HCT116 (cell line): ENCODE results near the gene STRADA. TPM values are rescaled to one million over a fixed set of nuclear protein-coding genes. Genes with fewer than 3 reads are reported as not detected.
A peak's percentile ranks its signal among the peaks of the same experiment; 100 is the strongest.

Source experiments
- ATAC-seq: fragments of 200-7000 bp; cut with Tn5 transposase; 2 replicates; pipeline ENCODE4 v1.9.1; 2020; ENCODE audit warnings: mild to moderate bottlenecking, moderate library complexity
- BruUV-seq: library from RNA; stranded (reverse); fragments of 400-500 nt; replicated peaks from 2 replicates; lab custom pipeline; 2021; lab: Mats Ljungman, UMichigan
- CTCF ChIA-PET: fragments of 300-600 bp; sonication (Branson Sonifier 250); formaldehyde crosslinking; loops from one replicate; lab custom pipeline; 2021; ENCODE audit warnings: antibody characterized with exemption; lab: Charles Lee
- POLR2A ChIA-PET: fragments of 300-600, 350-600 bp; sonication (Branson Sonifier 250); formaldehyde crosslinking; loops from one replicate; lab custom pipeline; 2021; ENCODE audit warnings: antibody characterized with exemption; lab: Charles Lee
- RAD21 ChIA-PET, 2 experiments: fragments of 300-600 bp; sonication (Branson Sonifier 250); formaldehyde crosslinking; loops; one replicate each; lab custom pipeline; 2023; ENCODE audit warnings: low total read pairs in 2 of 2; ENCODE audit not compliant: uncharacterized antibody in 2 of 2, unreplicated experiment in 2 of 2, low non-redundant PET in 1 of 2; lab: Charles Lee
- DNase-seq: peaks from one replicate; pipeline ENCODE4 v3.0.0-alpha.2; 2010; ENCODE audit warnings: low read depth, low spot score
- H2AFZ ChIP-seq: fragments of 200-600 bp; shearing (Covaris generic), sonication (generic); 2 replicates; pipeline ENCODE4 v1.6.1; 2017; ENCODE audit warnings: low read depth, mixed run types, mixed read lengths, antibody characterized with exemption, low read length; ENCODE audit not compliant: poor library complexity, severe bottlenecking
- H3K27ac ChIP-seq: 2 replicates; pipeline ENCODE4 v1.5.1; 2012; ENCODE audit warnings: low read depth, low read length
- H3K27me3 ChIP-seq: fragments of 200-600 bp; sonication (generic); 2 replicates; pipeline ENCODE4 v1.6.1; 2016; ENCODE audit warnings: mixed run types, low read length, mixed read lengths; ENCODE audit not compliant: insufficient read depth
- H3K36me3 ChIP-seq, 2 experiments: fragments of 200-500 bp in 1 of 2; fragments of 200-600 bp in 1 of 2; sonication (Bioruptor generic) in 1 of 2; sonication (generic) in 1 of 2; 2 replicates each; pipeline versions ENCODE4 v1.5.1 to v1.6.1; 2014 to 2016; ENCODE audit warnings: low read length in 2 of 2, inconsistent platforms in 1 of 2, mixed read lengths in 1 of 2, mixed run types in 1 of 2; ENCODE audit not compliant: insufficient read depth in 2 of 2, control insufficient read depth in 1 of 2
- H3K4me1 ChIP-seq, 2 experiments: fragments of 200-600 bp in 1 of 2; sonication (generic) in 1 of 2; 2 replicates each; pipeline versions ENCODE4 v1.5.1 to v1.6.1; 2012 to 2017; ENCODE audit warnings: low read length in 2 of 2, inconsistent platforms in 1 of 2, mild to moderate bottlenecking in 1 of 2, mixed read lengths in 1 of 2, mixed run types in 1 of 2, moderate library complexity in 1 of 2; ENCODE audit not compliant: insufficient read depth in 2 of 2, control insufficient read depth in 1 of 2
- H3K4me2 ChIP-seq: fragments of 200-600 bp; sonication (generic); 2 replicates; pipeline ENCODE4 v1.6.1; 2017; ENCODE audit warnings: mixed run types, low read length, mixed read lengths
- H3K4me3 ChIP-seq, 2 experiments: fragments of 200-600 bp in 1 of 2; sonication (generic) in 1 of 2; replicated peaks in 1 of 2; 2 replicates each; pipeline ENCODE4 v1.5.1; 2011 to 2016; ENCODE audit warnings: low read length in 2 of 2, control low read depth in 1 of 2, low read depth in 1 of 2, mild to moderate bottlenecking in 1 of 2, mixed read lengths in 1 of 2, mixed run types in 1 of 2
- H3K79me2 ChIP-seq: fragments of 200-600 bp; sonication (generic); 2 replicates; pipeline ENCODE4 v1.6.1; 2017; ENCODE audit warnings: mild to moderate bottlenecking, mixed run types, low read length, moderate library complexity, mixed read lengths; ENCODE audit not compliant: insufficient read depth
- H3K9ac ChIP-seq: fragments of 200-600 bp; sonication (generic); 2 replicates; pipeline ENCODE4 v1.6.1; 2016; ENCODE audit warnings: low read length, mixed read lengths
- H3K9me2 ChIP-seq: fragments of 200-600 bp; sonication (generic), shearing (Covaris generic); 2 replicates; pipeline ENCODE4 v1.6.1; 2017; ENCODE audit warnings: mixed run types, mild to moderate bottlenecking, moderate library complexity; ENCODE audit not compliant: insufficient read depth
- H3K9me3 ChIP-seq, 2 experiments: fragments of 200-500 bp in 1 of 2; fragments of 200-600 bp in 1 of 2; sonication (Bioruptor generic) in 1 of 2; sonication (generic) in 1 of 2; 2 replicates each; pipeline ENCODE4 v1.6.1; 2014 to 2017; ENCODE audit warnings: low read length in 2 of 2, mixed read lengths in 2 of 2, inconsistent platforms in 1 of 2, low read depth in 1 of 2, mild to moderate bottlenecking in 1 of 2, mixed run types in 1 of 2, moderate library complexity in 1 of 2; ENCODE audit not compliant: control insufficient read depth in 1 of 2, insufficient read depth in 1 of 2
- H4K20me1 ChIP-seq: fragments of 200-600 bp; sonication (generic), shearing (Covaris generic); 2 replicates; pipeline ENCODE4 v1.6.1; 2017; ENCODE audit warnings: mixed run types, mild to moderate bottlenecking, moderate library complexity; ENCODE audit not compliant: insufficient read depth
- ATF3 ChIP-seq: IDR thresholded peaks from 2 replicates; pipeline ENCODE4 v1.6.1; 2012
- CEBPB ChIP-seq: IDR thresholded peaks from 2 replicates; pipeline ENCODE4 v1.6.1; 2012; ENCODE audit warnings: low read depth
- CTCF ChIP-seq, 3 experiments: fragments of 200-600 bp in 1 of 3; sonication (generic) in 1 of 3; IDR thresholded peaks in 2 of 3; conservative IDR thresholded peaks in 1 of 3; 2 replicates each; pipeline ENCODE4 v1.5.1; 2012 to 2017; ENCODE audit warnings: low read depth in 2 of 3, low read length in 2 of 3, antibody characterized with exemption in 1 of 3, borderline replicate concordance in 1 of 3, control low read depth in 1 of 3, mild to moderate bottlenecking in 1 of 3, mixed read lengths in 1 of 3, mixed run types in 1 of 3, moderate library complexity in 1 of 3; ENCODE audit not compliant: insufficient read depth in 1 of 3
- ELF1 ChIP-seq: IDR thresholded peaks from 2 replicates; pipeline ENCODE4 v1.6.1; 2012; ENCODE audit warnings: low read depth, borderline replicate concordance
- FOSL1 ChIP-seq: IDR thresholded peaks from 2 replicates; pipeline ENCODE4 v1.6.1; 2012; ENCODE audit warnings: low read depth
- SRF ChIP-seq: IDR thresholded peaks from 2 replicates; pipeline ENCODE4 v1.6.1; 2012; ENCODE audit warnings: low read depth
- ZBTB33 ChIP-seq: IDR thresholded peaks from 2 replicates; pipeline ENCODE4 v1.6.1; 2011; ENCODE audit warnings: mild to moderate bottlenecking, low read length, moderate library complexity; ENCODE audit not compliant: insufficient replicate concordance; ENCODE audit errors: extremely low read depth
- ZFX ChIP-seq: fragments of 450-650 bp; IDR thresholded peaks from 2 replicates; pipeline ENCODE4 v1.6.1; 2017
- ZNF274 ChIP-seq: fragments of 200-500 bp; sonication (Bioruptor generic); IDR thresholded peaks from 2 replicates; pipeline ENCODE4 v1.6.1; 2014; ENCODE audit warnings: mild to moderate bottlenecking, low read depth, low read length, inconsistent platforms
- intact Hi-C: fragments of 100-400 bp; cut with micrococcal nuclease; formaldehyde crosslinking; loops from 2 replicates; pipeline ENCODE4 v1.10.0; 2022
- total RNA-seq: library from RNA; stranded (reverse); gene quantifications from one replicate; pipeline ENCODE4 v1.2.1, GENCODE V29; 2021; ENCODE audit not compliant: unreplicated experiment

Gene STRADA
- total RNA-seq, 1 experiment from 2014 or later, result 38.0 TPM

GRCh38 chr17:63676584-63676983 is 65.0 kb downstream of the STRADA start:
- Histone ChIP-seq H3K4me2 (no peak overlapping the region; the same call in 1 of the 2 replicates), H3K4me1 (peaks cover 24 to 26% of the 10 kb centered on the region in 2 experiments), H3K4me3 (no peak overlapping the region), H3K9me3 (no peaks in the 10 kb centered on the region), H3K36me3 (no peaks in the 10 kb centered on the region), H3K27ac (peak overlapping the region; percentile 77; the same call in 1 of the 2 replicates), H2AFZ (no peak overlapping the region), H3K27me3 (no peaks in the 10 kb centered on the region), H3K9ac (no peak overlapping the region), H3K9me2 (no peaks in the 10 kb centered on the region), H4K20me1 (no peaks in the 10 kb centered on the region), H3K79me2 (no peaks in the 10 kb centered on the region)
- DNase-seq, result no peak
- TF ChIP-seq CEBPB, result no peak
- no peak for TF ChIP-seq ZNF274
- TF ChIP-seq ELF1, result no peak
- no peak for TF ChIP-seq ATF3
- no peak for TF ChIP-seq ZFX
- TF ChIP-seq CTCF (IDR thresholded peaks at IDR 0.05 in 2 of 3, conservative IDR thresholded peaks at IDR 0.05 in 1 of 3; ENCODE audit: borderline replicate concordance in 1 of 3, insufficient read depth in 1 of 3, low read depth in 2 of 3, low read length in 2 of 3), result no peak
- no peak for TF ChIP-seq FOSL1
- TF ChIP-seq SRF, result no peak
- no peak for TF ChIP-seq ZBTB33
- POLR2A ChIA-PET, result interaction anchor here (1.8 to 2.7 kb wide), 3 partner anchors 10 to 97 kb away, joined by 7 to 8 read pairs (median 8); partner anchors contain the start of genes CCDC47, DDX42 and MAP3K3
- ATAC-seq, result no peak
- intact Hi-C loops, result no loop called here
- RAD21 ChIA-PET, result no interaction called here
- BruUV-seq, result no TSS peak
- CTCF ChIA-PET, result interaction anchor here (0.5 to 2.3 kb wide), 3 partner anchors 55 to 270 kb away, joined by 3 to 10 read pairs (median 3); partner anchors contain the start of gene MAP3K3
